OCI-LY7 (cell line): ENCODE measurements around the gene MRC2.

ENCODE experiments used
- CTCF ChIP-seq: fragments of 200-600 bp; sonication (generic); conservative IDR thresholded peaks from 2 replicates; pipeline ENCODE4 v1.5.1; 2014; ENCODE audit warnings: mild to moderate bottlenecking, antibody characterized with exemption, low read length, moderate library complexity, mixed read lengths
- EZH2phosphoT487 ChIP-seq: fragments of 200-600 bp; sonication (generic); IDR thresholded peaks from 2 replicates; pipeline ENCODE4 v1.6.1; 2018; ENCODE audit warnings: low read depth, borderline replicate concordance, mild to moderate bottlenecking, mixed run types, antibody characterized with exemption, low read length, moderate library complexity, mixed read lengths

- no peak for TF ChIP-seq CTCF
- no peak for TF ChIP-seq EZH2phosphoT487
Observed at GRCh38 chr17:62681939-62682381, 54.5 kb downstream of the MRC2 start.
